Measurements from ENCODE around the gene HDAC5.
A peak's percentile ranks its signal among the peaks of the same experiment; 100 is the strongest.

The HDAC5 gene

DNA sequence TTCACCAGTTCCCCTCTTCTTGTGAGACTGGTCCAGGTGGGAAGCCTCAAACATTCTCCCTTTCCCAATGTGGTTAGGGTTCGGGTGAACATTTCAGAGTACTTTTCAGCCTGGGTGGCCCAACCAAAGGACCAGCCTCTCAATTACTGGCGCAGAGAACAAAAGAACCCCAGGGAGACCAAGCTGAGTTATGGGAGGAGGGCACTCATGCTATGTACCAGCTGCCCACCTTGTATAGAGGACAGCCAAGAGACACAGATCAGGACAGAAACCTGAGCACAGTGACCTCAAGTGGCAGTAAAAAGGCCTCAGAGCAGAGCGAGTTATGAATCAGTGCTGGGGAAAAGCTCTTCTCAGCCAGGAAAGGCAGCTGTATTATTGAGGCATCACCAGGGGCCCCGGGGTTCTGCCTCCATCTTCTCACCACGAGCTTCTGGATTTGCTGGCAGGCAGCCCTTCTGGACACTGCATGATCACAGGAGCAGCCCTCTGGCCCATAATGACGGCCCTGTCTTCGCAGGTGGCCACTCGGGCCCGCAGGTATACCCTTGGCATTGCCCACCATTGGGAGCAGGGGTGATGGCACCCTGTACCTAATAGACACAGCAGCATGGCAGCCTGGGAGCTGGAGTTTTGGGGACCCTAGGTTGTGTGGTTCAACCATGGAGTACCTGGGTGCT is 49.1 kb downstream of the HDAC5 start:
- H3F3A ChIP-seq (ENCODE audit: control insufficient read depth, insufficient read depth): 0 out of 2 replicates have a peak, but pooled peaks cover 4% of the 10 kb centered on the region
- peaks cover 32% of the 10 kb centered on the region for H3K79me2 ChIP-seq (ENCODE audit: control insufficient read depth, low read length)
- no peaks in the 10 kb centered on the region for H3K9me3 ChIP-seq (ENCODE audit: control insufficient read depth, insufficient read depth, low read length)
- H3K4me2 ChIP-seq (ENCODE audit: low read length): no peak overlapping the region
- no peak overlapping the region for H3K4me3 ChIP-seq (ENCODE audit: low read length)
- H3K27me3 ChIP-seq (ENCODE audit: control insufficient read depth, low read length): no peaks in the 10 kb centered on the region
- no peaks in the 10 kb centered on the region for H3K9me2 ChIP-seq (replicated peaks; ENCODE audit: control insufficient read depth, low read length)
- H3K36me3 ChIP-seq (ENCODE audit: control insufficient read depth, low read length): peaks cover 55% of the 10 kb centered on the region
- H4K20me1 ChIP-seq (ENCODE audit: control insufficient read depth, insufficient read depth, low read depth, low read length): no peaks in the 10 kb centered on the region
- TF ChIP-seq, protein P1, sequence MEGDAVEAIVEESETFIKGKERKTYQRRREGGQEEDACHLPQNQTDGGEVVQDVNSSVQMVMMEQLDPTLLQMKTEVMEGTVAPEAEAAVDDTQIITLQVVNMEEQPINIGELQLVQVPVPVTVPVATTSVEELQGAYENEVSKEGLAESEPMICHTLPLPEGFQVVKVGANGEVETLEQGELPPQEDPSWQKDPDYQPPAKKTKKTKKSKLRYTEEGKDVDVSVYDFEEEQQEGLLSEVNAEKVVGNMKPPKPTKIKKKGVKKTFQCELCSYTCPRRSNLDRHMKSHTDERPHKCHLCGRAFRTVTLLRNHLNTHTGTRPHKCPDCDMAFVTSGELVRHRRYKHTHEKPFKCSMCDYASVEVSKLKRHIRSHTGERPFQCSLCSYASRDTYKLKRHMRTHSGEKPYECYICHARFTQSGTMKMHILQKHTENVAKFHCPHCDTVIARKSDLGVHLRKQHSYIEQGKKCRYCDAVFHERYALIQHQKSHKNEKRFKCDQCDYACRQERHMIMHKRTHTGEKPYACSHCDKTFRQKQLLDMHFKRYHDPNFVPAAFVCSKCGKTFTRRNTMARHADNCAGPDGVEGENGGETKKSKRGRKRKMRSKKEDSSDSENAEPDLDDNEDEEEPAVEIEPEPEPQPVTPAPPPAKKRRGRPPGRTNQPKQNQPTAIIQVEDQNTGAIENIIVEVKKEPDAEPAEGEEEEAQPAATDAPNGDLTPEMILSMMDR (IDR thresholded peaks at IDR 0.05; ENCODE audit: low read depth, low read length, poor library complexity, severe bottlenecking): no peak
- TF ChIP-seq EZH2phosphoT487 (IDR thresholded peaks at IDR 0.05; ENCODE audit: borderline replicate concordance, low read length): no peak
- H3K4me1 ChIP-seq (ENCODE audit: control insufficient read depth, low read length): peaks cover 20% of the 10 kb centered on the region
- no peak overlapping the region for H3K27ac ChIP-seq (ENCODE audit: low read depth, low read length)

DNA sequence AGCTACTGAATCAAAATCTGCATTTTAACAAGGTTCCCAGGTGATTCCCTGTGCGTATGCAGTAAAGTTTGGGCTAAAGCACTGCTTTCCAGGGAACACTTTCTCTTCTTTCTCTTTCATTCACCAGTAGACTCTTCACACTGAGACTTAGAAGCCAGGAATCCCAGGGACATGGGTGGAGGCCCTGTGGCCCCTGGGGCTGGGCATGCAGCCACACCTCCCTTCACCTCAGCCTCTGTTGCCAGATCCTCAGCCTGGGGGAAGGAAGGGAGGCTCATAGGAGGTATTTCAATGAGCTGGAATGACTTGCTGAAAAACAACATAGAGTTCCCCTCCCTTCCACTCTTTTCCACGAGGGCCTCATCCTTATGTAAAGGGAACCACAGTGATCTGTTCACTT is 51.7 kb downstream of the HDAC5 start:
- peaks cover 39% of the 10 kb centered on the region for H3K79me2 ChIP-seq (ENCODE audit: control insufficient read depth, low read length)
- H3K36me3 ChIP-seq (ENCODE audit: control insufficient read depth, low read length): peaks cover 37% of the 10 kb centered on the region
- TF ChIP-seq EZH2phosphoT487 (IDR thresholded peaks at IDR 0.05; ENCODE audit: borderline replicate concordance, low read length): no peak
- TF ChIP-seq, protein P1 (IDR thresholded peaks at IDR 0.05; ENCODE audit: low read depth, low read length, poor library complexity, severe bottlenecking): no peak
- no peaks in the 10 kb centered on the region for H3K9me3 ChIP-seq (ENCODE audit: control insufficient read depth, insufficient read depth, low read length)
- H3F3A ChIP-seq (ENCODE audit: control insufficient read depth, insufficient read depth): peaks cover 7% of the 10 kb centered on the region; the same call in 1 of the 2 replicates
- H4K20me1 ChIP-seq (ENCODE audit: control insufficient read depth, insufficient read depth, low read depth, low read length): no peaks in the 10 kb centered on the region
- peak overlapping the region; percentile 99 for H3K4me2 ChIP-seq (ENCODE audit: low read length)
- H3K4me1 ChIP-seq (ENCODE audit: control insufficient read depth, low read length): peaks cover 36% of the 10 kb centered on the region
- H3K9me2 ChIP-seq (replicated peaks; ENCODE audit: control insufficient read depth, low read length): no peaks in the 10 kb centered on the region
- peak overlapping the region; percentile 98 for H3K4me3 ChIP-seq (ENCODE audit: low read length)
- H3K27me3 ChIP-seq (ENCODE audit: control insufficient read depth, low read length): no peaks in the 10 kb centered on the region
- H3K27ac ChIP-seq (ENCODE audit: low read depth, low read length): peak overlapping the region; percentile 88; the same call in 1 of the 2 replicates

DNA sequence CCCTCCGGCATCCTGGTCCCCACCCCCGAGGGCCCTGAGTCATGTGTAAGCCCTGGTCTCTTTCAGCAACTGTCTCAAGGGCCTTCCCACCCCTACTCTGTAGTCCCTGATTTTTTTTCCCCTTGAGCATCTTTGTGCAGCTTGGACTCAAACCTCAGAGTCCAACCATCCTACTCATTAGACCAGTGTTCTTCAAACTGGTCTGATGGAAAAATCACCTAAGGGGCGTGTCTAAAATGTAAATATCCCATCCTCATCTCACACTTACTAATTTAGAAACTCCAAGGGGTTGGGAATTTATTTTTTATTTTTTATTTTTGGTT is 52.3 kb downstream of the HDAC5 start:
- Histone ChIP-seq H3K27me3 (ENCODE audit: control insufficient read depth, low read length) (no peaks in the 10 kb centered on the region), H3K4me3 (ENCODE audit: low read length) (peak overlapping the region; percentile 98), H3K9me2 (replicated peaks; ENCODE audit: control insufficient read depth, low read length) (no peaks in the 10 kb centered on the region), H3K27ac (ENCODE audit: low read depth, low read length) (peak overlapping the region; percentile 88), H3K79me2 (ENCODE audit: control insufficient read depth, low read length) (peaks cover 44% of the 10 kb centered on the region), H3K4me1 (ENCODE audit: control insufficient read depth, low read length) (peaks cover 36% of the 10 kb centered on the region), H4K20me1 (ENCODE audit: control insufficient read depth, insufficient read depth, low read depth, low read length) (no peaks in the 10 kb centered on the region), H3K36me3 (ENCODE audit: control insufficient read depth, low read length) (peaks cover 32% of the 10 kb centered on the region), H3K9me3 (ENCODE audit: control insufficient read depth, insufficient read depth, low read length) (no peaks in the 10 kb centered on the region), H3F3A (ENCODE audit: control insufficient read depth, insufficient read depth) (peaks cover 7% of the 10 kb centered on the region; the same call in 1 of the 2 replicates), H3K4me2 (ENCODE audit: low read length) (peak overlapping the region; percentile 99)
- no peak for TF ChIP-seq EZH2phosphoT487 (IDR thresholded peaks at IDR 0.05; ENCODE audit: borderline replicate concordance, low read length)
- TF ChIP-seq, protein P1 (IDR thresholded peaks at IDR 0.05; ENCODE audit: low read depth, low read length, poor library complexity, severe bottlenecking): no peak
